Type B pancreatic cell (in vitro differentiated cells): Measurements from ENCODE around the gene REPS2. TPM values are rescaled to one million over a fixed set of nuclear protein-coding genes. Genes with fewer than 3 reads are reported as not detected.

Experiments used
- DNase-seq: peaks from one replicate; pipeline ENCODE4 v3.0.0; 2021; ENCODE audit warnings: mixed read lengths; ENCODE audit not compliant: unreplicated experiment; ENCODE audit errors: extremely low spot score
- H3K27ac Mint-ChIP-seq: 2 replicates; pipeline ENCODE4 v1.8.0; 2021; ENCODE audit warnings: mild to moderate bottlenecking, mixed read lengths
- H3K27me3 Mint-ChIP-seq: 2 replicates; pipeline ENCODE4 v1.8.0; 2021; ENCODE audit warnings: mixed read lengths
- H3K36me3 Mint-ChIP-seq: 2 replicates; pipeline ENCODE4 v1.8.0; 2021; ENCODE audit warnings: mixed read lengths
- H3K4me1 Mint-ChIP-seq: one replicate; pipeline ENCODE4 v1.8.0; 2021; ENCODE audit warnings: mixed read lengths; ENCODE audit not compliant: unreplicated experiment
- H3K4me3 Mint-ChIP-seq: 2 replicates; pipeline ENCODE4 v1.8.0; 2021; ENCODE audit warnings: mild to moderate bottlenecking, mixed read lengths
- H3K9me3 Mint-ChIP-seq: 2 replicates; pipeline ENCODE4 v1.8.0; 2021; ENCODE audit warnings: mixed read lengths
- total RNA-seq: library from RNA; stranded (reverse); gene quantifications from 2 replicates; pipeline ENCODE4 v1.2.1, GENCODE V29; 2021; ENCODE audit warnings: low replicate concordance
- TF ChIP-seq, protein P1 (sequence below): fragments of 200-600 bp; sonication (generic); conservative IDR thresholded peaks from 2 replicates; pipeline ENCODE4 v1.5.0; 2021; ENCODE audit warnings: antibody characterized with exemption, mild to moderate bottlenecking

The REPS2 gene
- total RNA-seq, 1 donor from 2014 or later: 1.6 TPM

GRCh38 chrX:17005712-17006368, 59.4 kb downstream of the REPS2 start:
- no peak overlapping the region for H3K27ac Mint-ChIP-seq
- H3K4me1 Mint-ChIP-seq: peaks cover 9% of the 10 kb centered on the region
- no peaks in the 10 kb centered on the region for H3K9me3 Mint-ChIP-seq
- no peak for DNase-seq
- TF ChIP-seq, protein P1, sequence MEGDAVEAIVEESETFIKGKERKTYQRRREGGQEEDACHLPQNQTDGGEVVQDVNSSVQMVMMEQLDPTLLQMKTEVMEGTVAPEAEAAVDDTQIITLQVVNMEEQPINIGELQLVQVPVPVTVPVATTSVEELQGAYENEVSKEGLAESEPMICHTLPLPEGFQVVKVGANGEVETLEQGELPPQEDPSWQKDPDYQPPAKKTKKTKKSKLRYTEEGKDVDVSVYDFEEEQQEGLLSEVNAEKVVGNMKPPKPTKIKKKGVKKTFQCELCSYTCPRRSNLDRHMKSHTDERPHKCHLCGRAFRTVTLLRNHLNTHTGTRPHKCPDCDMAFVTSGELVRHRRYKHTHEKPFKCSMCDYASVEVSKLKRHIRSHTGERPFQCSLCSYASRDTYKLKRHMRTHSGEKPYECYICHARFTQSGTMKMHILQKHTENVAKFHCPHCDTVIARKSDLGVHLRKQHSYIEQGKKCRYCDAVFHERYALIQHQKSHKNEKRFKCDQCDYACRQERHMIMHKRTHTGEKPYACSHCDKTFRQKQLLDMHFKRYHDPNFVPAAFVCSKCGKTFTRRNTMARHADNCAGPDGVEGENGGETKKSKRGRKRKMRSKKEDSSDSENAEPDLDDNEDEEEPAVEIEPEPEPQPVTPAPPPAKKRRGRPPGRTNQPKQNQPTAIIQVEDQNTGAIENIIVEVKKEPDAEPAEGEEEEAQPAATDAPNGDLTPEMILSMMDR: no peak
- H3K4me3 Mint-ChIP-seq: no peak overlapping the region
- no peaks in the 10 kb centered on the region for H3K36me3 Mint-ChIP-seq
- peaks cover 8% of the 10 kb centered on the region for H3K27me3 Mint-ChIP-seq

GRCh38 chrX:17007134-17007768, 60.8 kb downstream of the REPS2 start:
- no peak for DNase-seq
- Mint-ChIP-seq H3K4me1 (peaks cover 9% of the 10 kb centered on the region), H3K27me3 (peaks cover 8% of the 10 kb centered on the region), H3K4me3 (no peak overlapping the region), H3K9me3 (no peaks in the 10 kb centered on the region), H3K27ac (no peak overlapping the region), H3K36me3 (no peaks in the 10 kb centered on the region)
- TF ChIP-seq, protein P1: peak; percentile 53

DNA sequence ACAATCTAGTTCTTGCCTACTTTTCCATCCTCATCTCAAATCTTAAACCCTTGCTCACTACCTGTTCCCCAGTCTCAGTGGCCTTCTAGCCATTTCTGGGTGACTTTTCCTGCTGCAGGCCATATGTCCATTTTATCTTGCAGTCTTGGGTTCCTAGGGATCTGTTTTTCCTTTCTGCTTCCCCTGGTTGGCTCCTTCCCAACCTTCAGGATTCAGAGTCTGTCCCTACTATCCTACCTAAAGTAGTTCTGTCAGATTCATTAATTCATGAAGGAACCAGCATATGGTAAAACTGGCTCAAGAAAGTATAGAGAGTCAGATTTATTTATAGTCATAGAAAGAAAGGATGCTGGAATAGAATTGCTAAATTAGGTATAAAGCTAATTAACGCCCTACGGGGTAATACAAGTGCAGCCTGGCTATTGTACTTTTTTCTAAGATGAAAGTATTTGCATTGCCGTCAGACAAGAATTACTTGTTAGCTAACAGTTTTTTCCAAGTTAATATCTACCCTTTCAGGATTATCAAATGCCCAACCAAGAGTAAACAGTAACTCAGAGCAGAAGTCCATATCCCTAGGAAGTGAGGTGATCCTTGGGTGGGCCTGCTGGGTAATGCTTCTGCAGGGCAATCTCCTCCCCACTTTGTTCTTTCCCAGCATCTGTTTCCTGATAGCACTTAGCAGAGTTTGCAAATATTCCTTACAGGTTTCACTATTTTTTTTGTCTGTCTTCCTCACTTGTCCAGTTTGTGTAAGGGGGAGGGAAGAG, 63.6 kb downstream of the REPS2 start:
- TF ChIP-seq, protein P1: no peak
- Mint-ChIP-seq H3K27ac (peak overlapping the region; percentile 52), H3K4me1 (peaks cover 9% of the 10 kb centered on the region), H3K9me3 (no peaks in the 10 kb centered on the region), H3K36me3 (no peaks in the 10 kb centered on the region), H3K27me3 (no peaks in the 10 kb centered on the region), H3K4me3 (no peak overlapping the region)
- no peak for DNase-seq

GRCh38 chrX:17012465-17012864, 66.0 kb downstream of the REPS2 start:
- Mint-ChIP-seq H3K9me3 (no peaks in the 10 kb centered on the region), H3K4me1 (peaks cover 9% of the 10 kb centered on the region), H3K27me3 (no peaks in the 10 kb centered on the region), H3K27ac (no peak overlapping the region), H3K4me3 (no peak overlapping the region), H3K36me3 (no peaks in the 10 kb centered on the region)
- TF ChIP-seq, protein P1: no peak
- no peak for DNase-seq

GRCh38 chrX:17014216-17014615, 67.8 kb downstream of the REPS2 start:
- Mint-ChIP-seq H3K36me3 (no peaks in the 10 kb centered on the region), H3K4me3 (no peak overlapping the region), H3K9me3 (no peaks in the 10 kb centered on the region), H3K27ac (no peak overlapping the region), H3K27me3 (no peaks in the 10 kb centered on the region), H3K4me1 (peaks cover 9% of the 10 kb centered on the region)
- TF ChIP-seq, protein P1: no peak
- no peak for DNase-seq
